SU-DHL-6 (cell line): ENCODE measurements around the gene ERC1.

Experiments used
- EZH2phosphoT487 ChIP-seq: fragments of 200-600 bp; sonication (generic), shearing (Covaris generic); conservative IDR thresholded peaks from 2 replicates; pipeline ENCODE4 v1.6.1; 2018; ENCODE audit warnings: mild to moderate bottlenecking, antibody characterized with exemption, low read length, moderate library complexity, mixed read lengths
- TF ChIP-seq, protein P1 (sequence below): fragments of 200-600 bp; sonication (generic); IDR thresholded peaks from one replicate; pipeline ENCODE4 v1.5.1; 2017; ENCODE audit warnings: antibody characterized with exemption, mild to moderate bottlenecking, low read length, moderate library complexity; ENCODE audit not compliant: insufficient read depth, poor library complexity, severe bottlenecking

DNA sequence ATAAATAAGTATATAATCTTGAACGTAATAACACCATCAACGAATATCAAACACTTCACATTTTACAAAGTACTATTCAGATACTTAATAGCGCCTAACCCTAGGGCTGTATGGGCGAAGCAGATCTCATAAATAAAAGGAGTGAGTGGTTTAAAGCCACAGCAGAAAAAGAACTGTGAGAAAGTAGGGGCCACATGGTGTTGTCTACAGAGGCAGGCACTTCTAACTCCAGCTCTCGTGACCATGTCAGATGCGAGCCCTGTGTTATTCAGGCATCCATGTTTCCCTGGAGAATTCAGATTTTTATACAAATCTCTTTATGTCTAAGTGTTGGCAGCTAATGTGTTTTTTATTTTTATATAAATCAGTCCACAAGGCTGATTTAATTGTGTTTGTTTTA is 391.1 kb downstream of the ERC1 start:
- TF ChIP-seq, protein P1, sequence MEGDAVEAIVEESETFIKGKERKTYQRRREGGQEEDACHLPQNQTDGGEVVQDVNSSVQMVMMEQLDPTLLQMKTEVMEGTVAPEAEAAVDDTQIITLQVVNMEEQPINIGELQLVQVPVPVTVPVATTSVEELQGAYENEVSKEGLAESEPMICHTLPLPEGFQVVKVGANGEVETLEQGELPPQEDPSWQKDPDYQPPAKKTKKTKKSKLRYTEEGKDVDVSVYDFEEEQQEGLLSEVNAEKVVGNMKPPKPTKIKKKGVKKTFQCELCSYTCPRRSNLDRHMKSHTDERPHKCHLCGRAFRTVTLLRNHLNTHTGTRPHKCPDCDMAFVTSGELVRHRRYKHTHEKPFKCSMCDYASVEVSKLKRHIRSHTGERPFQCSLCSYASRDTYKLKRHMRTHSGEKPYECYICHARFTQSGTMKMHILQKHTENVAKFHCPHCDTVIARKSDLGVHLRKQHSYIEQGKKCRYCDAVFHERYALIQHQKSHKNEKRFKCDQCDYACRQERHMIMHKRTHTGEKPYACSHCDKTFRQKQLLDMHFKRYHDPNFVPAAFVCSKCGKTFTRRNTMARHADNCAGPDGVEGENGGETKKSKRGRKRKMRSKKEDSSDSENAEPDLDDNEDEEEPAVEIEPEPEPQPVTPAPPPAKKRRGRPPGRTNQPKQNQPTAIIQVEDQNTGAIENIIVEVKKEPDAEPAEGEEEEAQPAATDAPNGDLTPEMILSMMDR: no peak
- TF ChIP-seq EZH2phosphoT487: no peak
